NT2/D1 (cell line): ENCODE results near the gene SLC6A9.

Experiments
- DNase-seq: peaks from one replicate; pipeline ENCODE4 v3.0.0-alpha.2; 2011; ENCODE audit warnings: low read depth, low spot score
- H3K27me3 ChIP-seq: 2 replicates; pipeline ENCODE4 v1.6.0; 2011; ENCODE audit warnings: mild to moderate bottlenecking; ENCODE audit not compliant: insufficient read length, insufficient read depth
- H3K36me3 ChIP-seq: 2 replicates; pipeline ENCODE4 v1.6.1; 2011; ENCODE audit warnings: mild to moderate bottlenecking, low read length, mixed read lengths; ENCODE audit not compliant: insufficient read depth, insufficient read length
- H3K4me1 ChIP-seq: 2 replicates; pipeline ENCODE4 v1.5.1; 2011; ENCODE audit not compliant: insufficient read depth, insufficient read length
- H3K4me3 ChIP-seq: 2 replicates; pipeline ENCODE4 v1.5.1; 2011; ENCODE audit warnings: low read depth; ENCODE audit not compliant: insufficient read length
- H3K9ac ChIP-seq: 2 replicates; pipeline ENCODE4 v1.6.0; 2011; ENCODE audit warnings: low read depth; ENCODE audit not compliant: insufficient read length
- H3K9me3 ChIP-seq: 2 replicates; pipeline ENCODE4 v1.5.1; 2011; ENCODE audit warnings: mild to moderate bottlenecking, low read length; ENCODE audit not compliant: insufficient read depth
- SUZ12 ChIP-seq: IDR thresholded peaks from 2 replicates; pipeline ENCODE4 v1.6.1; 2011; ENCODE audit not compliant: insufficient read length, insufficient read depth; ENCODE audit errors: extremely low read depth
- YY1 ChIP-seq: IDR thresholded peaks from 2 replicates; pipeline ENCODE4 v1.6.1; 2011; ENCODE audit not compliant: insufficient read length, insufficient read depth
- ZNF274 ChIP-seq: IDR thresholded peaks from 2 replicates; pipeline ENCODE4 v1.6.1; 2011; ENCODE audit warnings: mild to moderate bottlenecking, low read depth, low read length

Gene SLC6A9

DNA sequence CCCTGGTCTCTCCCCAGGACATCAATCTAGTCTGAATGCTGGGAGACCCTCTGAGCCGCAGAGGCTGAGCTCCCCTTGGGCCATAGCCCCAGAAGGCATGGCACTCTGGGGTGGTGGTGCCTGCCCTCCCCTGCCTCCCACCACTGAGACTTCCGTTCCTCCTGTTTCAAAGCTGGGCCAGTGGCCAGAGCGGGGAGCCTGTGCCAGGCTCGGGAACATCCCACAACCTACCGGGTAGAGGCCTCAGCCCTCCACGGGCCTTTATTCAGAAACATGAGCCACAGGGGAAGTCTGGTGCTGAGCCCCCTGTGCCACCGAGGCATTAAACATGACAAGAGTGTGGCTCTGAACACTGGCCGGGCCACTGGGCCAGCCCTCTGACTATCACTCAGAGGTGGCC is 31.8 kb downstream of the SLC6A9 start:
- no peak for TF ChIP-seq ZNF274
- no peak for TF ChIP-seq SUZ12
- TF ChIP-seq YY1, result no peak
- Histone ChIP-seq H3K9ac (no peak overlapping the region), H3K4me1 (peaks cover 23% of the 10 kb centered on the region), H3K9me3 (no peaks in the 10 kb centered on the region), H3K4me3 (no peak overlapping the region), H3K27me3 (no peaks in the 10 kb centered on the region), H3K36me3 (peaks cover 42% of the 10 kb centered on the region)
- DNase-seq, result no peak

DNA sequence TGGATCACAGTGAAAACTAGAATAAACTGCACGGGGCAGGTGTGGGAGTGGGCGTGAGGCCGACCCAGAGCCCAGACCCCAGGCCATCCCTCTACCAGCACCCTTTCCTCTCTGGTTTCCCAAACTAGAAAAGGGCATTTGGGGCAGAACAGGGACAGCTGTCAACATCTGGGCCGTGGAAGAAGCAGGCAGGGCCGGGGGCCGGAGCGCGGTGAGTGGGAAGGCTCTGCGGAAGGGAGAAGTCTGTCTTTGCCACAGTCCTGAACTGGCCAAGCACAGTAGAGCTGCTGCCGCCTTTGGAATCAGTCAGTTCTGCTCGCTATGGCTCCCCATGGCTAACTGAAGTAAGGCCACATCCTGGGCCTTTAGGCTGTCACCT is 33.3 kb downstream of the SLC6A9 start:
- no peaks in the 10 kb centered on the region for H3K9me3 ChIP-seq
- no peak overlapping the region for H3K9ac ChIP-seq
- peaks cover 23% of the 10 kb centered on the region for H3K4me1 ChIP-seq
- H3K27me3 ChIP-seq, result no peaks in the 10 kb centered on the region
- no peak overlapping the region for H3K4me3 ChIP-seq
- DNase-seq, result no peak
- peaks cover 42% of the 10 kb centered on the region for H3K36me3 ChIP-seq
- TF ChIP-seq YY1 (no peak), SUZ12 (no peak), ZNF274 (no peak)

DNA sequence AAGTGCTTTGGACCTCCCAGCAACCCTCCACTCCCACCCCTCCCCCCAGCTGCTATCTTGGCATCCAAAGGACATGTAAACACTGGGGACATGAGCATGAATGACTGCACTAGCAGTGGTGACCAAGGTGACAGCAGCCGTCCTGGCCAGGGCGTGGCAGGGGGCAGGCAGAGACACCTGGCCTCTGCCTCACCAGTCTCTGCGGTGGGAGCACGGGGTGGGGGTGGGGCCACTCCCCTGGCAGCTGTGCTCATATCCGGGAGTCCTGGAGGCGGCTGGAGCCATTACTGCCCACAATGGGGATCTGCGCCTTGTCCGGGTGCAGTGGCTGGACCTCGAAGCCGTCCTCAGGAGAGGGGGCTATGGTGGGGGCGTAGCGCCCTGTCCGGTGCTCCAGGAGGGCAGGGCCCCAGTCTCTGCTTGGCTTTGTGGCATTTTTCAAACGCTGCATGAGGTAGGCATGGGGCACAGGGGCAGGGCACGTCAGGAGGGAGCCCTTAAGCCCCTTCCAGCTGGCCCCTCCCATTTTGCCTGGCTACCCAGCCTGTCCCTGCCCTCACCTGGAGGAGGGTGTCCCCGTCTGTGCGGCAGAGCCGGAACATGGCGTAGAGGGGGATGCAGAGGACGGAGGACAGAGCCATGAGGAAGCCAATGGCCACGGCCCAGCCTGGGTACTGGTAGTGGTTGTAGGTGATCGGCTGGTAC is 33.8 kb downstream of the SLC6A9 start:
- peak overlapping the region; percentile 27 for H3K9ac ChIP-seq
- peaks cover 39% of the 10 kb centered on the region for H3K36me3 ChIP-seq
- no peak for DNase-seq
- H3K9me3 ChIP-seq, result no peaks in the 10 kb centered on the region
- H3K4me1 ChIP-seq, result peaks cover 28% of the 10 kb centered on the region
- H3K27me3 ChIP-seq, result no peaks in the 10 kb centered on the region
- TF ChIP-seq SUZ12, result no peak
- no peak for TF ChIP-seq ZNF274
- no peak for TF ChIP-seq YY1
- no peak overlapping the region for H3K4me3 ChIP-seq

DNA sequence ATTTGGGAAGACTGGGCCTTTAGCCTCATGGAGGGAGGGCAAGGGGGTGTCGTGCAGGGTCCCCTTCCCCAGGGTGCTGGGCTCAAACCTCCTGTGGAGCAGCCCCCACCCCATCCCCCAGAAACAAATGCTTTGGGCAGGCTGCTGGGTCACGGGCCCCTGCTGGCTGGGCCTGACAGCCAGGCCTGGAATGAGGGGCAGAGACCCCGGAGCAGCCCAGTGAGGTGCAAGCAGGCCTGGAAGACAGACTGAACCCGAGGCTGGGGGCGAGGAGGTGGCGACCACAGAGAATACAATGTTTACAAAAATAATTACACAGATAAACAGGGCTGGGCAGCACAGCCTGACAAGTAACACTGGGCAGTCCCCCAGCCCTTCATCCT is 34.5 kb downstream of the SLC6A9 start:
- Histone ChIP-seq H3K36me3 (peaks cover 35% of the 10 kb centered on the region), H3K27me3 (no peaks in the 10 kb centered on the region), H3K9me3 (no peaks in the 10 kb centered on the region), H3K4me3 (no peak overlapping the region), H3K4me1 (peaks cover 32% of the 10 kb centered on the region), H3K9ac (no peak overlapping the region)
- TF ChIP-seq YY1, result no peak
- TF ChIP-seq ZNF274, result no peak
- no peak for TF ChIP-seq SUZ12
- no peak for DNase-seq

DNA sequence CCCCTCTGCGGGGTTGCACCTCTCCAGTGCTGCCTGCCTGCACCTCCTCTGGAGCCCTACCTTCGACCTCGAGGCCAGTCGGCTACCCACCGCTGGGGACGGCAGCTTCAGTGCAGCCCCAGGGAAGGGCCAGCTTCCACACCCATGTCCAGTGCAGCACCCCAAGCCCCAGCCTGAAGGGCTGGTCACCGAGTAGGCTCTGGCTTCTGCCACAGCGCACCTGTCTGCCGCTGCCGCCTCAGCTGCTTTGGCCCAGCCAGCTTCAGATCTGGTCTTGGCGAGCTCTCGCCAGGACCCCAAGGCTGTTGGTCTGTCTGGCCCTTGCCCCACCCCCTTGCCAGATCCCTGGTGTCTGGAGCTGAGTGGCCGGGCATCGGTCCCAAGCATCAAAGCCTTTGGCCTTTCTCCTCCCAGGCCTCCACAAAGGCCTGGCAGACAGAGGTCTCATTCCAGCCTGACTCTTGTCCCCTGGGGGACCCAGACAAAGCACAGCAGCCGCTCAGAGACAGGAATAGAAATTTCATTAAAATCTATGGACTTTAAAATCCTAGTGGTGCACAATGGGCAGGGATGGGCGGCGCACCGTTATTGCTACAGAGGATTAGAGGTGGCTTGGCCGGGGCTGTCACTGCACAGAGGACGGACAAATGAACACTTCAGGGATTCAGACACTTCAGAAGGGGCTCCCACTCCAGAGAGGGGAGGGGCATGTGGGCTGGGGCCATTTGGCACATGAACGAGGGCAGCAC is 35.1 kb downstream of the SLC6A9 start:
- no peaks in the 10 kb centered on the region for H3K9me3 ChIP-seq
- no peaks in the 10 kb centered on the region for H3K27me3 ChIP-seq

DNA sequence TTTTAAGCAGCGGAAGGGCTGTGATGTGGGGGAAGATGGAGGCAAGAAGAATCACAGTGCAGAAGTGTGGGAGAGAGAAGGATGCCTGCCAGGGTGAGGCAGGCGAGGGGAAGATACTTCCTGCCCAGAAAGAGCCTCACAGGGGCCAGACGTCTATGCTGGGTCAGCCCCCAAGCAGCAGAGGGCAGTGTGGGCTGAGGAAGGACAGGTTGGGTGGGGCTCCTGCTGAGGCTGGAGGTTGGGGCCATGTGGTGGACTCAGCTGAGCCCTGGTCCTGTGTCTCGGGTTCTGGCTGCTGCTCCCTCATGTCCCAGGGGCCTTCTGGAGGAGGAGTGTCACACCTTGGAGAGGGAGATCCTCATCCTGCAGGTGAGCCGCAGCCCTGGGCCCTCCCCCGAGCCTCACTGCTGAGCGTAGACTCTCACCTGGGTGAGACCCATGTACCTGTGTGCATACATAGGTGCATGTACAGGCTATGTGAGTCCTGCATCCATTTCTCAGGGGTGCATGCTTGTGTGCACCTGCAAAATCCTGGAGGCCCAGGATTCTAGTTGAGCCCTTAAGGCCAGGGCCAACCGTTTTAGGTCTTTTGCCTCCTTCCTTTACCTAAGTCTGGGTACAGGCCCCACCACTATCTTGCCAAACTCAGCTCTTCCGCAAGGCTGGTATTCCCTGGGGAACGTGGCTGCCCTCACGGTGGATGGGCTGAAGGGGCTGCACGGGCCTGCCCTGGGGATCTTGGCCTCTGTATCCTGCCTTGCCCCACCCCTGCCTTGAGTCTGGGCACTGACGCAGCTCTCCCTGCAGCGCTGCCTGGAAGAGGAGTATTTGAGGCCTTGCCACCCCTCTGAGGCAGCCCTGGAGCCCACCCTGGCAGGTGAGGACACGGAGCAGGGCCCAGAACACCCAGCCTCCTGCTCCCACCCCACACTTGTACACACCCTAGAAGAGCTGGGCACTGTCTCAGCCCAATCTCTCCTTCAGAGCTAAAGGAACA is 36.2 kb downstream of the SLC6A9 start:
- Histone ChIP-seq H3K4me1 (peaks cover 36% of the 10 kb centered on the region), H3K4me3 (no peak overlapping the region), H3K27me3 (no peaks in the 10 kb centered on the region), H3K9ac (peak overlapping the region; percentile 47), H3K9me3 (no peaks in the 10 kb centered on the region), H3K36me3 (peaks cover 23% of the 10 kb centered on the region)
- no peak for DNase-seq
- no peak for TF ChIP-seq ZNF274
- no peak for TF ChIP-seq YY1
- TF ChIP-seq SUZ12, result no peak

More for the DNA sequence above, 35.1 kb downstream of the SLC6A9 start:
- TF ChIP-seq SUZ12, result no peak
- TF ChIP-seq YY1, result no peak
- TF ChIP-seq ZNF274, result no peak
- Histone ChIP-seq H3K36me3 (peaks cover 30% of the 10 kb centered on the region), H3K4me3 (no peak overlapping the region), H3K4me1 (peaks cover 32% of the 10 kb centered on the region), H3K9ac (peak overlapping the region; percentile 13)
- DNase-seq, result no peak

DNA sequence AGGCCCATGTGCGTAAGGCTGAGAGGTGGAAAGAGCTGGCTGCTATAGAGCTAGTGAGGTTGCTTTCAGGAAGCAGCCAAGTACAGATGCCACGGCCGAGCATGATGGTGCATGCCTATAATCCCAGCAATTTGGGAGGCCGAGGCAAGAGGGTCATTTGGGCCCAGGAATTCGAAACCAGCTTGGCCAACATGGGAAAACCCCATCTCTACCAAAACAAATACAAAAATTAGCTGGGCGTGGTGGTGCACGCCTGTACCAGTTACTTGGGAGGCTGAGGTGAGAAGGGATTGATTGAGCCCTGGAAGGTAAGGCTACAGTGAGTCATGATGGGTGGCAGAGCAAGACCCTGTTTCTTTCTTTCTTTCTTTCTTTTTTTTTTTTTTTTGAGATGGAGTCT is 37.2 kb downstream of the SLC6A9 start:
- Histone ChIP-seq H3K36me3 (peaks cover 20% of the 10 kb centered on the region), H3K9me3 (no peaks in the 10 kb centered on the region), H3K9ac (no peak overlapping the region), H3K4me1 (peaks cover 34% of the 10 kb centered on the region), H3K4me3 (no peak overlapping the region), H3K27me3 (no peaks in the 10 kb centered on the region)
- TF ChIP-seq SUZ12, result no peak
- TF ChIP-seq ZNF274, result no peak
- no peak for TF ChIP-seq YY1
- DNase-seq, result no peak
